ENCODE results near the gene HAS3.
"Not testable (repeated sequence)": the region's sequence is repeated elsewhere in the genome, so short reads cannot be mapped to it uniquely, and the experiment has no call there.

The HAS3 gene

GRCh38 chr16:69105501-69106361 lies at the start of gene HAS3:
Gene HAS3, plus strand, starts transcription at chr16:69105653. Its CDS starts 3,743 bp downstream, at chr16:69109396.
- DNase-seq, result peak; percentile 91
- in situ Hi-C loops (cut with HindIII; ENCODE audit: low pct_ligation_motif_present, low pct_unique_long_range_greater_than_20kb, low sequenced_read_pairs), result loop anchor here (25.0 kb wide), 1 partner anchor 193 kb away; no protein-coding TSS in a partner anchor

- no peak for DNase-seq
- in situ Hi-C loops (cut with HindIII; ENCODE audit: low pct_ligation_motif_present, low pct_unique_long_range_greater_than_20kb, low sequenced_read_pairs), result no loop called here
Measured at GRCh38 chr16:69055980-69056379, 49.5 kb upstream of the HAS3 start.

- DNase-seq, result no peak
- in situ Hi-C loops (cut with HindIII; ENCODE audit: low pct_ligation_motif_present, low pct_unique_long_range_greater_than_20kb, low sequenced_read_pairs), result no loop called here
Measured at GRCh38 chr16:69056421-69056820, 49.0 kb upstream of the HAS3 start.

GRCh38 chr16:69057400-69058378 lies 47.8 kb upstream of the HAS3 start:
- in situ Hi-C loops (cut with HindIII; ENCODE audit: low pct_ligation_motif_present, low pct_unique_long_range_greater_than_20kb, low sequenced_read_pairs), result no loop called here
- DNase-seq, result peak; percentile 97

GRCh38 chr16:69063491-69063890 lies 42.0 kb upstream of the HAS3 start:
- in situ Hi-C loops (cut with HindIII; ENCODE audit: low pct_ligation_motif_present, low pct_unique_long_range_greater_than_20kb, low sequenced_read_pairs), result not testable (repeated sequence)
- peak; percentile 74 for DNase-seq

- DNase-seq, result peak; percentile 82
Measured at GRCh38 chr16:69064124-69064763, 41.2 kb upstream of the HAS3 start.

GRCh38 chr16:69064764-69065313 lies 40.6 kb upstream of the HAS3 start:
- no peak for DNase-seq
- in situ Hi-C loops (cut with HindIII; ENCODE audit: low pct_ligation_motif_present, low pct_unique_long_range_greater_than_20kb, low sequenced_read_pairs), result no loop called here

More at GRCh38 chr16:69064124-69064763, 41.2 kb upstream of the HAS3 start:
- in situ Hi-C loops (cut with HindIII; ENCODE audit: low pct_ligation_motif_present, low pct_unique_long_range_greater_than_20kb, low sequenced_read_pairs), result no loop called here

- DNase-seq, result no peak
- in situ Hi-C loops (cut with HindIII; ENCODE audit: low pct_ligation_motif_present, low pct_unique_long_range_greater_than_20kb, low sequenced_read_pairs), result no loop called here
Measured at GRCh38 chr16:69069504-69069903, 35.9 kb upstream of the HAS3 start.

GRCh38 chr16:69071036-69071435 lies 34.4 kb upstream of the HAS3 start:
- in situ Hi-C loops (cut with HindIII; ENCODE audit: low pct_ligation_motif_present, low pct_unique_long_range_greater_than_20kb, low sequenced_read_pairs), result no loop called here
- DNase-seq, result no peak

- in situ Hi-C loops (cut with HindIII; ENCODE audit: low pct_ligation_motif_present, low pct_unique_long_range_greater_than_20kb, low sequenced_read_pairs), result no loop called here
- no peak for DNase-seq
Measured at GRCh38 chr16:69072640-69072974, 32.8 kb upstream of the HAS3 start.

GRCh38 chr16:69073181-69073702 lies 32.2 kb upstream of the HAS3 start:
- in situ Hi-C loops (cut with HindIII; ENCODE audit: low pct_ligation_motif_present, low pct_unique_long_range_greater_than_20kb, low sequenced_read_pairs), result no loop called here

GRCh38 chr16:69077251-69077650 lies 28.2 kb upstream of the HAS3 start:
- in situ Hi-C loops (cut with HindIII; ENCODE audit: low pct_ligation_motif_present, low pct_unique_long_range_greater_than_20kb, low sequenced_read_pairs), result no loop called here
- DNase-seq, result peak; percentile 98

More at GRCh38 chr16:69073181-69073702, 32.2 kb upstream of the HAS3 start:
- DNase-seq, result peak; percentile 96

- in situ Hi-C loops (cut with HindIII; ENCODE audit: low pct_ligation_motif_present, low pct_unique_long_range_greater_than_20kb, low sequenced_read_pairs), result no loop called here
- DNase-seq, result no peak
Measured at GRCh38 chr16:69078073-69078472, 27.4 kb upstream of the HAS3 start.

GRCh38 chr16:69079697-69080096 lies 25.8 kb upstream of the HAS3 start:
- no peak for DNase-seq
- in situ Hi-C loops (cut with HindIII; ENCODE audit: low pct_ligation_motif_present, low pct_unique_long_range_greater_than_20kb, low sequenced_read_pairs), result no loop called here

GRCh38 chr16:69083306-69083941 lies 22.0 kb upstream of the HAS3 start:
- DNase-seq, result peak; percentile 43
- in situ Hi-C loops (cut with HindIII; ENCODE audit: low pct_ligation_motif_present, low pct_unique_long_range_greater_than_20kb, low sequenced_read_pairs), result no loop called here

- DNase-seq, result no peak
- in situ Hi-C loops (cut with HindIII; ENCODE audit: low pct_ligation_motif_present, low pct_unique_long_range_greater_than_20kb, low sequenced_read_pairs), result no loop called here
Measured at GRCh38 chr16:69084289-69084688, 21.2 kb upstream of the HAS3 start.

- DNase-seq, result no peak
- in situ Hi-C loops (cut with HindIII; ENCODE audit: low pct_ligation_motif_present, low pct_unique_long_range_greater_than_20kb, low sequenced_read_pairs), result no loop called here
Measured at GRCh38 chr16:69085032-69085695, 20.3 kb upstream of the HAS3 start.
